ENCODE data around the gene PDIA5. TPM values are rescaled to one million over a fixed set of nuclear protein-coding genes. Genes with fewer than 3 reads are reported as not detected.

The PDIA5 gene
- total RNA-seq, 1 experiment from 2014 or later = 41.5 TPM

GRCh38 chr3:123123716-123124616 is 57.1 kb downstream of the PDIA5 start (continued):
- TF ChIP-seq ZNF512 (CRISPR knock-in tag; IDR thresholded peaks at IDR 0.05; ENCODE audit: borderline replicate concordance) (no peak), ZNF121 (CRISPR knock-in tag; IDR thresholded peaks at IDR 0.05) (no peak), ATF1 (CRISPR knock-in tag; IDR thresholded peaks at IDR 0.05) (no peak), MXD4 (CRISPR knock-in tag; IDR thresholded peaks at IDR 0.05; ENCODE audit: borderline replicate concordance) (no peak), ZBTB43 (CRISPR knock-in tag; IDR thresholded peaks at IDR 0.05) (no peak), CBFB (CRISPR knock-in tag; IDR thresholded peaks at IDR 0.05; ENCODE audit: low read depth) (no peak)

- H3K36me3 Mint-ChIP-seq = peaks cover 33% of the 10 kb centered on the region
- CTCF ChIA-PET = interaction anchor here (0.6 kb wide), 1 partner anchor 183 kb away, joined by 3 read pairs; no protein-coding TSS in a partner anchor
- no peak overlapping the region for H3K4me3 Mint-ChIP-seq
- TF ChIP-seq FOXK1 (CRISPR knock-in tag; IDR thresholded peaks at IDR 0.05) (no peak), ETV6 (CRISPR knock-in tag; IDR thresholded peaks at IDR 0.05) (no peak), MXD4 (CRISPR knock-in tag; IDR thresholded peaks at IDR 0.05; ENCODE audit: borderline replicate concordance) (no peak), E2F1 (CRISPR knock-in tag; IDR thresholded peaks at IDR 0.05) (no peak), ZNF532 (CRISPR knock-in tag; IDR thresholded peaks at IDR 0.05; ENCODE audit: borderline replicate concordance) (no peak), CTCF (IDR thresholded peaks at IDR 0.05) (no peak), ZNF512 (CRISPR knock-in tag; IDR thresholded peaks at IDR 0.05; ENCODE audit: borderline replicate concordance) (no peak), PREB (CRISPR knock-in tag; IDR thresholded peaks at IDR 0.05; ENCODE audit: borderline replicate concordance) (no peak), ESRRA (CRISPR knock-in tag; IDR thresholded peaks at IDR 0.05; ENCODE audit: borderline replicate concordance) (no peak)
- peaks cover 24% of the 10 kb centered on the region for H3K4me1 Mint-ChIP-seq
- POLR2A ChIA-PET = no interaction called here
- no peak for DNase-seq (ENCODE audit: low spot score)
- no peak overlapping the region; the same call in 1 of the 2 replicates for H3K27ac Mint-ChIP-seq
- ATAC-seq = no peak
- no peaks in the 10 kb centered on the region for H3K9me3 Mint-ChIP-seq
- no peaks in the 10 kb centered on the region for H3K27me3 Mint-ChIP-seq (ENCODE audit: low read depth)
Observed at GRCh38 chr3:123124971-123125370, 58.1 kb downstream of the PDIA5 start.

All from WTC11 (cell line).